ENCODE results near the gene MRPL34. TPM values are rescaled to one million over a fixed set of nuclear protein-coding genes. Genes with fewer than 3 reads are reported as not detected.

Gene MRPL34
- total RNA-seq, 3 donors from 2014 or later = 111 to 137 (median 126) TPM

DNA sequence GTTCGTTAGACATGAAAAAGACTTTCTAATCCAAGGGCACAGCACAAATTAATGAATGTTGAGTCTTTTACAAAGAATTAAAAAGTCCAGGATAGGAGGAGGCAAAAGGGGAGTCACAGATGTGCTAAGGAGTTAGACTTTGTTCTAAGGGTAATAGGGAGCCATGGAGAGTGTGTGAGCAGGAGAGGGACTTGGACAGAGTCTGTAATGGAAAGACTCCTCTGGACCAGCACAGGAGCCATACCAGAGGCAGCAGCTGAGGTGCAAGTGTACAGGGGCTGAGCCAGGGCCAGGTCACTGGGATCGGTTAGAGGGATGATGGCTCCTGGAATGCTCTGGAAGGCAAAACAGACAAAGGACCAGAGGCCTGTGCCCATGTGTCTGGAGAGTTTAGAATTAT is 42.2 kb downstream of the MRPL34 start:
- no peak for DNase-seq
- Mint-ChIP-seq H3K27me3 (ENCODE audit: low read depth) (peaks cover 27% of the 10 kb centered on the region), H3K4me1 (ENCODE audit: low read depth) (peaks cover 7% of the 10 kb centered on the region), H3K36me3 (ENCODE audit: insufficient read depth) (no peaks in the 10 kb centered on the region), H3K4me3 (no peak overlapping the region), H3K9me3 (no peaks in the 10 kb centered on the region)
- ATAC-seq = no peak

DNA sequence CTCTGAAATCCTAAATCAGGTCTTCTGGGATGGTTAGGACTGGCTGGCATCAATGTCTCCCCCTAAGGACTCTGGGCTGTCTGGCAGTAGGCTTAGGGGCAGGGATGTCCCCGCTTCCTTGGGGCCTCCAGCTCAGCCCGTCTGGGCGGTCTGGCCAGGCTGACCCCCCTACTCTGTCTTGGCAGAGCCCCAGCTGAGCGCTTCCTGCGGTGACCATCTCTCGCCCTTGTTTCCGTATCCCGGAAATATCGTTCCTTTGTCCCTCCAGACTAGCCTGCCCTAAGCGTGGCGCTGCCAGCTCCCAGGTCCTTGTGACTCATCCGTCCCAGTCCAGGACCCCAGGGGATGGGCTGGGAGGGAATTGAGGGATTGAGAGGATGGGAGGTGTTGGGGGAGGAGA is 43.0 kb downstream of the MRPL34 start:
- Mint-ChIP-seq H3K27me3 (ENCODE audit: low read depth) (peaks cover 31% of the 10 kb centered on the region), H3K4me3 (no peak overlapping the region), H3K9me3 (no peaks in the 10 kb centered on the region), H3K36me3 (ENCODE audit: insufficient read depth) (no peaks in the 10 kb centered on the region), H3K4me1 (ENCODE audit: low read depth) (peaks cover 7% of the 10 kb centered on the region)
- DNase-seq (no peak), ATAC-seq (no peak)

DNA sequence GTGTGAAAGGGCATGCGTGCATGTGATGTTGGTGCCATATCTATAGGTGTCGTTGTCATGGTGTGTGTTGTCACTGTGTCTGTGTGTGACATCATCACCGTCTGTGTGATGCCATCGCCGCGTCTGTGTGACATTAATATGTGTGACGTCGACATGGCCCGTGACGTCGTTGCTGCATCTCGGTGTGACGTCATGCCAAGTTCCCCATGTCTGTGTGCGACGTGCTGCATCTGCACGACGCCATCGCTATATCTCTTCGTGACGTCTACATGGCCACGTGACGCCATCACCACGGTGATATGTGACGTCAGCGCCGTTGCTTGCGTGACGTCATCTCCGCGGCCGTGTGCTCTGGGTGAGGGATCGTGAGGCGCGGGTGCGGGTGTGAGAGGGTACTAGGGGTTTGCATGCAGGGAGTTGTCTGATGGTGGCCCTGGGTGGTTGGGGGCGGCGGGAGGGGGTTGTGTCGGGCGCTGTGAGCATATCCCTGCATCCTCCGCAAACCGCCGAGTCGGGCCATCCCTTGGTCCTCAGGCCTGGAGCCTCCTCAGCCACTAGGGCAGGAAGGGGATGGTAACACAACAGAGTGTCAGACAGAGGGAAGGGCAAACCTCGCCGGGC is 46.3 kb downstream of the MRPL34 start:
- ATAC-seq = no peak
- Mint-ChIP-seq H3K27me3 (ENCODE audit: low read depth) (peaks cover 30% of the 10 kb centered on the region), H3K4me3 (no peak overlapping the region), H3K9me3 (no peaks in the 10 kb centered on the region), H3K4me1 (ENCODE audit: low read depth) (peaks cover 2% of the 10 kb centered on the region), H3K36me3 (ENCODE audit: insufficient read depth) (no peaks in the 10 kb centered on the region)
- DNase-seq = no peak

DNA sequence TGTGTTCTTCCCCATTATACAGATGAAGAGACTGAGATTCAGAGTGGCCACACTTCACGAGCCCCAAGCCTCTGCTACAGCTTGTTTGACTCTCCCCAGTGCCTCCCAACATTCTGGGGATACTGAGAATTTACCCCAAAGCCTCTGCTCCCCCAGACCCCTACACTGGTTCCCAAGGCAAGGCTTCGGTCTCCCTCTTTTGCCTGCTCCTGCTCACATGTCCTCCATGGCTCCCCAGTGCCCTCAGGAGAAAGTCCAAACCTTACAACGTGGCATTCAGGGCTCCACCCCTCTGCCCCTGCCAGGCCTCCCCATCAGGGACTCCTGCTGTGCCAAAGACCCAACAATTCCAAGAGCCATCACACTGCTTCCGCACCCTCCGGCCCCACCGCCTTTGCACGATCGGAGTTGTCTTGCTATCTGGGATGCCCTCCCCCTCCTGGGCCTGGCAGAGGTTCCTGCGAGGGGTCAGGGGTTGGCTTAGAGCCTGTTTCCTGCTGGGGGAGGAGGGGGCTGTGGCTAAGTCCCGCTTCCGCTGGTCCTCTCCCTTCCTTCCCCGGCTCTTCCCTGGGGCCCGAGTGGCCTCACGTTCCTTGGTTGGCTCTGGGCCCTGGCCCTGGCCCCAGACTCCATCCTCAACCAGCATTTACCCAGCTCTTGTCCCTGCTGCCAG is 47.1 kb downstream of the MRPL34 start:
- Mint-ChIP-seq H3K9me3 (no peaks in the 10 kb centered on the region), H3K4me3 (no peak overlapping the region), H3K36me3 (ENCODE audit: insufficient read depth) (no peaks in the 10 kb centered on the region), H3K27me3 (ENCODE audit: low read depth) (peaks cover 23% of the 10 kb centered on the region), H3K4me1 (ENCODE audit: low read depth) (peaks cover 2% of the 10 kb centered on the region)
- ATAC-seq (no peak), DNase-seq (no peak)

DNA sequence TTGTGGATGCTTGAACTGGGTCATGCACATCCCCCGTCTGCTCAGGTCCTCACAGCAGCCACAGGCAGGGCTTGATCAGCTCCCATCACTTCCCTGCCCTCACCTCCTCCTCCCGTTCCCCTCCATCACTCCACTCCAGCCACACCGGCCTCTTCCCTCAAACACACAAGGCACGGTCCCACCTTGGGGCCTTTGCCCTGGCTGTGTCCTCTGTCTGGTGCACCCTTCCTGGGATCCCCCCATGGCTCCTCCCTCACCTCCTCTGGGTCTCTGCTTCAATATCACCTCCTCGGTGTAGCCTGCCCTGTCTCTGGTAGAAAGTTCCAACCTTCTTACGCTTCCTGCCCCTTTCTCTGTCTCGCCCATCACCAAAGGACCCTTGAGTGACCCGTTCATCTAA is 47.7 kb downstream of the MRPL34 start:
- DNase-seq = no peak
- Mint-ChIP-seq H3K27me3 (ENCODE audit: low read depth) (peaks cover 21% of the 10 kb centered on the region), H3K36me3 (ENCODE audit: insufficient read depth) (no peaks in the 10 kb centered on the region), H3K4me1 (ENCODE audit: low read depth) (peaks cover 2% of the 10 kb centered on the region), H3K9me3 (no peaks in the 10 kb centered on the region), H3K4me3 (no peak overlapping the region)
- ATAC-seq = no peak

Other genes starting within 250 kb of the MRPL34 start
- 10 to 100 TPM; 21.5 to 29.3 (median 28.3) TPM for gene HAUS8, start 230.4 kb upstream of the MRPL34 start, total RNA-seq
- 100 to 1,000 TPM in 1 of 3 donors, 10 to 100 TPM in 2; 82.6 to 104 (median 91.4) TPM for gene MYO9B, start 230.1 kb upstream of the MRPL34 start, total RNA-seq
- gene USE1, start 90.5 kb upstream of the MRPL34 start, total RNA-seq = 10 to 100 TPM; 35.9 to 47.3 (median 46.6) TPM
- 1 to 10 TPM; 5.0 to 8.0 (median 5.4) TPM for gene OCEL1, start 79.6 kb upstream of the MRPL34 start, total RNA-seq
- gene NR2F6, start 60.0 kb upstream of the MRPL34 start, total RNA-seq = 10 to 100 TPM; 10.1 to 14.4 (median 13.6) TPM
- under 1 TPM in 1 of 3 donors, not detected in 2; 0.19 TPM for gene USHBP1, start 41.1 kb upstream of the MRPL34 start, total RNA-seq
- gene BABAM1, start 38.4 kb upstream of the MRPL34 start, total RNA-seq = 100 to 1,000 TPM; 124 to 130 (median 128) TPM
- gene ANKLE1, start 24.0 kb upstream of the MRPL34 start, total RNA-seq = 10 to 100 TPM in 2 of 3 donors, 1 to 10 TPM in 1; 7.6 to 19.0 (median 18.1) TPM
- 1 to 10 TPM; 3.6 to 4.5 (median 3.7) TPM for gene ABHD8, start 2.4 kb upstream of the MRPL34 start, total RNA-seq
- 10 to 100 TPM; 53.1 to 58.1 (median 53.4) TPM for gene DDA1, start 3.7 kb downstream of the MRPL34 start, total RNA-seq
- gene ANO8, start 29.0 kb downstream of the MRPL34 start, total RNA-seq = 1 to 10 TPM; 2.8 to 3.0 (median 2.9) TPM
- gene GTPBP3, start 31.7 kb downstream of the MRPL34 start, total RNA-seq = 100 to 1,000 TPM in 2 of 3 donors, 10 to 100 TPM in 1; 96.4 to 122 (median 106) TPM
- gene PLVAP, start 71.5 kb downstream of the MRPL34 start, total RNA-seq = under 1 TPM in 1 of 3 donors, not detected in 2; 0.18 TPM
- gene CCDC194, start 88.3 kb downstream of the MRPL34 start, total RNA-seq = under 1 TPM; 0.24 to 0.53 (median 0.46) TPM
- gene BST2, start 99.8 kb downstream of the MRPL34 start, total RNA-seq = 100 to 1,000 TPM in 2 of 3 donors, 10 to 100 TPM in 1; 85.9 to 120 (median 105) TPM
- 10 to 100 TPM; 37.3 to 43.3 (median 38.6) TPM for gene MVB12A, start 114.2 kb downstream of the MRPL34 start, total RNA-seq
- not detected for gene TMEM221, start 142.8 kb downstream of the MRPL34 start, total RNA-seq
- gene NXNL1, start 155.1 kb downstream of the MRPL34 start, total RNA-seq = not detected
- gene SLC27A1, start 164.7 kb downstream of the MRPL34 start, total RNA-seq = 1 to 10 TPM; 1.5 to 2.1 (median 2.0) TPM
- gene PGLS, start 205.8 kb downstream of the MRPL34 start, total RNA-seq = 10 to 100 TPM; 59.4 to 61.6 (median 60.9) TPM
- gene COLGALT1, start 249.8 kb downstream of the MRPL34 start, total RNA-seq = 100 to 1,000 TPM; 121 to 148 (median 139) TPM